Ovary (tissue), 3 donors: ENCODE measurements around the gene PTPRN2.

Source experiments
- POLR2A ChIP-seq: fragments of 450-650 bp; IDR thresholded peaks from one replicate; pipeline ENCODE4 v1.6.1; 2017; ENCODE audit warnings: antibody characterized with exemption, mild to moderate bottlenecking, moderate library complexity
- TF ChIP-seq, protein P1 (sequence below), 3 donors: fragments of 450-650 bp in 2 of 3; fragments of 200-600 bp in 1 of 3; IDR thresholded peaks; one replicate each; pipeline versions ENCODE4 v1.5.1 to v1.8.0; 2016 to 2022; ENCODE audit warnings: antibody characterized with exemption in 3 of 3, mild to moderate bottlenecking in 1 of 3
- donor health status: DM: no; HTN: no; CAD: no.

DNA sequence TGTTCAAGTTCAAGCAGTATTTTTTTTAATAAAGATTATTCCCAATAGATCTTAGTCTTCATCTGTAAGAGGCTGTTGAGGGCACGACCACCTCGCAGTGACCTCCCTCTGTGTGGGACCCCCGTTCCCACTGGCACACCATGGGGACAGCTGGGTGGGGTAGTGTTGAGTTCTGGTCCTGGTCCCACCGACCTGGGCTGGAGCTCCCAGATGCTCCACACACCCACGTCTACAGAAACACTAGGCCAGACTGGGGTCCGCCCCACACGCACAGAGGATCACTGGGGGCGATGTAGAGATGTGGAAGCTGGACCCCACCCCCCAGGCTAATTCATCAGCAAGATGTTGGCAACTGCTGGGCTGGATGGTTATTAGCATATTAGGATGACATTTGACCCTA is 623.6 kb downstream of the PTPRN2 start:
- TF ChIP-seq, protein P1, sequence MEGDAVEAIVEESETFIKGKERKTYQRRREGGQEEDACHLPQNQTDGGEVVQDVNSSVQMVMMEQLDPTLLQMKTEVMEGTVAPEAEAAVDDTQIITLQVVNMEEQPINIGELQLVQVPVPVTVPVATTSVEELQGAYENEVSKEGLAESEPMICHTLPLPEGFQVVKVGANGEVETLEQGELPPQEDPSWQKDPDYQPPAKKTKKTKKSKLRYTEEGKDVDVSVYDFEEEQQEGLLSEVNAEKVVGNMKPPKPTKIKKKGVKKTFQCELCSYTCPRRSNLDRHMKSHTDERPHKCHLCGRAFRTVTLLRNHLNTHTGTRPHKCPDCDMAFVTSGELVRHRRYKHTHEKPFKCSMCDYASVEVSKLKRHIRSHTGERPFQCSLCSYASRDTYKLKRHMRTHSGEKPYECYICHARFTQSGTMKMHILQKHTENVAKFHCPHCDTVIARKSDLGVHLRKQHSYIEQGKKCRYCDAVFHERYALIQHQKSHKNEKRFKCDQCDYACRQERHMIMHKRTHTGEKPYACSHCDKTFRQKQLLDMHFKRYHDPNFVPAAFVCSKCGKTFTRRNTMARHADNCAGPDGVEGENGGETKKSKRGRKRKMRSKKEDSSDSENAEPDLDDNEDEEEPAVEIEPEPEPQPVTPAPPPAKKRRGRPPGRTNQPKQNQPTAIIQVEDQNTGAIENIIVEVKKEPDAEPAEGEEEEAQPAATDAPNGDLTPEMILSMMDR (IDR thresholded peaks at IDR 0.05): no peak
- TF ChIP-seq POLR2A: no peak
